SK-N-SH treated with all-trans-retinoic acid at 6 μM for 48 hours (cell line): ENCODE measurements around the gene ALKAL2.

Source experiments
- ATAC-seq: fragments of 200-7000 bp; cut with Tn5 transposase; 3 replicates; pipeline ENCODE4 v1.9.1; 2020; ENCODE audit warnings: mild to moderate bottlenecking, moderate library complexity
- ARNTL ChIP-seq: fragments of 450-650 bp; formaldehyde crosslinking; IDR thresholded peaks from 2 replicates; pipeline ENCODE4 v1.5.0; 2020; ENCODE audit warnings: low read depth, mild to moderate bottlenecking, moderate library complexity, borderline replicate concordance
- BACH2 ChIP-seq: fragments of 250-450 bp; sonication (Bioruptor Pico); IDR thresholded peaks from 2 replicates; pipeline ENCODE4 v1.9.0; 2021; ENCODE audit warnings: mild to moderate bottlenecking, borderline replicate concordance
- CREB5 ChIP-seq: fragments of 250-450 bp; sonication (Bioruptor Pico); IDR thresholded peaks from 2 replicates; pipeline ENCODE4 v1.5.1; 2020; ENCODE audit warnings: low read depth, mild to moderate bottlenecking, moderate library complexity
- CSDC2 ChIP-seq: fragments of 250-450 bp; sonication (Bioruptor Pico); IDR thresholded peaks from 2 replicates; pipeline ENCODE4 v1.5.0; 2020; ENCODE audit warnings: mild to moderate bottlenecking, moderate library complexity
- ESRRG ChIP-seq: fragments of 250-450 bp; sonication (Bioruptor Pico); IDR thresholded peaks from 2 replicates; pipeline ENCODE4 v1.6.1; 2021; ENCODE audit warnings: mild to moderate bottlenecking
- GLIS3 ChIP-seq: fragments of 250-450 bp; sonication (Bioruptor Pico); IDR thresholded peaks from 2 replicates; pipeline ENCODE4 v1.5.0; 2020; ENCODE audit warnings: mild to moderate bottlenecking, moderate library complexity
- ISL1 ChIP-seq: fragments of 250-450 bp; sonication (Bioruptor Pico); IDR thresholded peaks from 2 replicates; pipeline ENCODE4 v2.1.2; 2022; ENCODE audit warnings: mild to moderate bottlenecking, moderate library complexity
- OSR1 ChIP-seq: fragments of 250-450 bp; sonication (Bioruptor Pico); IDR thresholded peaks from 2 replicates; pipeline ENCODE4 v1.8.0; 2022; ENCODE audit warnings: moderate library complexity, mild to moderate bottlenecking, inconsistent platforms
- PATZ1 ChIP-seq: fragments of 250-450 bp; sonication (Bioruptor Pico); IDR thresholded peaks from 2 replicates; pipeline ENCODE4 v1.8.0; 2020; ENCODE audit warnings: mild to moderate bottlenecking, moderate library complexity, borderline replicate concordance
- POU6F1 ChIP-seq: fragments of 250-450 bp; sonication (Bioruptor Pico); IDR thresholded peaks from 2 replicates; pipeline ENCODE4 v1.8.0; 2021; ENCODE audit warnings: low read depth, mild to moderate bottlenecking, moderate library complexity, borderline replicate concordance
- PPARA ChIP-seq: fragments of 250-450 bp; sonication (Bioruptor Pico); IDR thresholded peaks from 2 replicates; pipeline ENCODE4 v1.5.0; 2020; ENCODE audit warnings: mild to moderate bottlenecking, borderline replicate concordance
- RARB ChIP-seq: fragments of 250-450 bp; sonication (Bioruptor Pico); IDR thresholded peaks from 2 replicates; pipeline ENCODE4 v1.8.0; 2021; ENCODE audit warnings: mild to moderate bottlenecking, moderate library complexity
- SNAI2 ChIP-seq: fragments of 250-450 bp; sonication (Bioruptor Pico); IDR thresholded peaks from 2 replicates; pipeline ENCODE4 v1.5.0; 2020; ENCODE audit warnings: mild to moderate bottlenecking, moderate library complexity
- TCF4 ChIP-seq: fragments of 250-450 bp; sonication (Bioruptor Pico); IDR thresholded peaks from 2 replicates; pipeline ENCODE4 v1.8.0; 2021; ENCODE audit warnings: mild to moderate bottlenecking, moderate library complexity, borderline replicate concordance
- TOX ChIP-seq: fragments of 250-450 bp; sonication (Bioruptor Pico); IDR thresholded peaks from 2 replicates; pipeline ENCODE4 v1.8.0; 2021; ENCODE audit warnings: mild to moderate bottlenecking, moderate library complexity, borderline replicate concordance
- TSHZ2 ChIP-seq: fragments of 250-450 bp; sonication (Bioruptor Pico); IDR thresholded peaks from 2 replicates; pipeline ENCODE4 v1.5.0; 2020; ENCODE audit warnings: mild to moderate bottlenecking, moderate library complexity
- ZC3H10 ChIP-seq: fragments of 250-450 bp; sonication (Bioruptor Pico); IDR thresholded peaks from 2 replicates; pipeline ENCODE4 v1.5.1; 2021; ENCODE audit warnings: mild to moderate bottlenecking, moderate library complexity
- ZFP3 ChIP-seq: fragments of 250-450 bp; sonication (Bioruptor Pico); IDR thresholded peaks from 2 replicates; pipeline ENCODE4 v1.5.0; 2020; ENCODE audit warnings: mild to moderate bottlenecking, moderate library complexity
- ZNF8 ChIP-seq: fragments of 450-650 bp; formaldehyde crosslinking; IDR thresholded peaks from 2 replicates; pipeline ENCODE4 v1.5.0; 2020; ENCODE audit warnings: mild to moderate bottlenecking, moderate library complexity
- TF ChIP-seq, protein P1 (sequence below): fragments of 250-450 bp; sonication (Bioruptor Pico); IDR thresholded peaks from 2 replicates; pipeline ENCODE4 v1.5.1; 2021; ENCODE audit warnings: mild to moderate bottlenecking, moderate library complexity

ALKAL2 gene

GRCh38 chr2:278927-279320, 9.0 kb downstream of the ALKAL2 start (continued):
- TF ChIP-seq OSR1 (CRISPR knock-in tag) (no peak), CSDC2 (CRISPR knock-in tag) (no peak)

GRCh38 chr2:278312-278926, 9.5 kb downstream of the ALKAL2 start:
- no peak for ATAC-seq
- no peak for TF ChIP-seq RARB (CRISPR knock-in tag)
- no peak for TF ChIP-seq ARNTL (CRISPR knock-in tag)
- TF ChIP-seq CREB5 (CRISPR knock-in tag) = no peak
- TF ChIP-seq CSDC2 (CRISPR knock-in tag) = no peak
- TF ChIP-seq POU6F1 = no peak
- no peak for TF ChIP-seq GLIS3 (CRISPR knock-in tag)
- TF ChIP-seq ZNF8 (CRISPR knock-in tag) = no peak
- no peak for TF ChIP-seq ISL1
- TF ChIP-seq PATZ1 = no peak
- no peak for TF ChIP-seq SNAI2 (CRISPR knock-in tag)
- no peak for TF ChIP-seq ZFP3 (CRISPR knock-in tag)
- TF ChIP-seq TOX (CRISPR knock-in tag) = no peak
- no peak for TF ChIP-seq TCF4 (CRISPR knock-in tag)
- TF ChIP-seq OSR1 (CRISPR knock-in tag) = no peak
- TF ChIP-seq TSHZ2 (CRISPR knock-in tag) = no peak

- no peak for ATAC-seq
- TF ChIP-seq RARB (CRISPR knock-in tag) = no peak
- no peak for TF ChIP-seq ZC3H10 (CRISPR knock-in tag)
- TF ChIP-seq OSR1 (CRISPR knock-in tag) = no peak
- TF ChIP-seq PATZ1 = no peak
- TF ChIP-seq TCF4 (CRISPR knock-in tag) = no peak
- TF ChIP-seq PPARA (CRISPR knock-in tag) = no peak
- TF ChIP-seq ESRRG (CRISPR knock-in tag) = no peak
- TF ChIP-seq, protein P1, sequence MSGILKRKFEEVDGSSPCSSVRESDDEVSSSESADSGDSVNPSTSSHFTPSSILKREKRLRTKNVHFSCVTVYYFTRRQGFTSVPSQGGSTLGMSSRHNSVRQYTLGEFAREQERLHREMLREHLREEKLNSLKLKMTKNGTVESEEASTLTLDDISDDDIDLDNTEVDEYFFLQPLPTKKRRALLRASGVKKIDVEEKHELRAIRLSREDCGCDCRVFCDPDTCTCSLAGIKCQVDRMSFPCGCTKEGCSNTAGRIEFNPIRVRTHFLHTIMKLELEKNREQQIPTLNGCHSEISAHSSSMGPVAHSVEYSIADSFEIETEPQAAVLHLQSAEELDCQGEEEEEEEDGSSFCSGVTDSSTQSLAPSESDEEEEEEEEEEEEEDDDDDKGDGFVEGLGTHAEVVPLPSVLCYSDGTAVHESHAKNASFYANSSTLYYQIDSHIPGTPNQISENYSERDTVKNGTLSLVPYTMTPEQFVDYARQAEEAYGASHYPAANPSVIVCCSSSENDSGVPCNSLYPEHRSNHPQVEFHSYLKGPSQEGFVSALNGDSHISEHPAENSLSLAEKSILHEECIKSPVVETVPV (CRISPR knock-in tag) = no peak
- TF ChIP-seq CREB5 (CRISPR knock-in tag) = no peak
- no peak for TF ChIP-seq TOX (CRISPR knock-in tag)
- TF ChIP-seq BACH2 = no peak
- TF ChIP-seq ISL1 = no peak
- no peak for TF ChIP-seq POU6F1
- no peak for TF ChIP-seq SNAI2 (CRISPR knock-in tag)
- TF ChIP-seq ARNTL (CRISPR knock-in tag) = no peak
- TF ChIP-seq, all 23 proteins: peak for 0
These were observed 12.4 kb downstream of the ALKAL2 start for GRCh38 chr2:275466-275865.
